GM12878 (cell line): Measurements from ENCODE around the gene PTP4A1. TPM values are rescaled to one million over a fixed set of nuclear protein-coding genes. Genes with fewer than 3 reads are reported as not detected.
A peak's percentile ranks its signal among the peaks of the same experiment; 100 is the strongest.

Experiments
- CREB1 ChIP-seq: IDR thresholded peaks from 2 replicates; pipeline ENCODE4 v1.6.1; 2012; ENCODE audit warnings: low read depth, mild to moderate bottlenecking, inconsistent platforms
- HCFC1 ChIP-seq: fragments of 150-350 bp; IDR thresholded peaks from 2 replicates; pipeline ENCODE4 v1.6.1; 2014; ENCODE audit warnings: low read length
- KDM1A ChIP-seq: fragments of 200-600 bp; sonication (generic); IDR thresholded peaks from 2 replicates; pipeline ENCODE4 v1.6.1; 2016; ENCODE audit warnings: borderline replicate concordance
- MEF2A ChIP-seq: IDR thresholded peaks from 2 replicates; pipeline ENCODE4 v1.6.1; 2011; ENCODE audit warnings: low read depth, mild to moderate bottlenecking, low read length, moderate library complexity; ENCODE audit not compliant: insufficient read depth
- MLLT1 ChIP-seq: fragments of 450-650 bp; IDR thresholded peaks from 2 replicates; pipeline ENCODE4 v1.6.1; 2016; ENCODE audit warnings: mild to moderate bottlenecking
- RAD51 ChIP-seq: fragments of 450-650 bp; IDR thresholded peaks from 2 replicates; pipeline ENCODE4 v1.6.1; 2016; ENCODE audit warnings: moderate library complexity, mild to moderate bottlenecking, inconsistent platforms
- ZSCAN29 ChIP-seq: fragments of 450-650 bp; IDR thresholded peaks from 2 replicates; pipeline ENCODE4 v1.6.1; 2017; ENCODE audit warnings: mild to moderate bottlenecking, moderate library complexity
- polyA plus RNA-seq, 11 experiments: library from polyadenylated mRNA; depleted of rRNA in 4 of 11; unstranded in 6 of 11; stranded (reverse) in 5 of 11; fragments of >200 nt; fragmentation: Nextera tagmentation in 4 of 11; fragmentation: Illumina TruSeq in 1 of 11; extraction: Ambion mirVana in 4 of 11; extraction: Trizol in 1 of 11; gene quantifications; 1 replicate in 1 of 11; 2 replicates in 10 of 11; pipeline versions ENCODE4 v1.2.1 to v1.2.3, GENCODE V29; 2011 to 2016; ENCODE audit warnings: inconsistent platforms in 2 of 11, missing spikeins in 2 of 11, low read depth in 1 of 11
- total RNA-seq, 4 experiments: library from RNA; depleted of rRNA in 3 of 4; stranded (reverse); fragments of >200 nt in 3 of 4; fragmentation: Illumina TruSeq in 1 of 4; extraction: Trizol in 1 of 4; gene quantifications; 2 replicates each; pipeline versions ENCODE4 v1.2.1 to v1.2.3, GENCODE V29; 2013 to 2021
- TF ChIP-seq, protein P1 (sequence below): fragments of 150-350 bp; IDR thresholded peaks from 2 replicates; pipeline ENCODE4 v1.6.1; 2016; ENCODE audit warnings: low read depth, low read length
- TF ChIP-seq, protein P2 (sequence below): fragments of 450-650 bp; formaldehyde crosslinking; IDR thresholded peaks from 2 replicates; pipeline ENCODE4 v1.4.0; 2020; ENCODE audit warnings: mild to moderate bottlenecking, moderate library complexity

PTP4A1 gene
- total and polyA plus RNA-seq, 10 of the 15 experiments (the other 5 are each of a cell fraction or from before 2014, with no cell fraction given): 8.5 to 190 (median 46.4) TPM; not detected in 2

DNA sequence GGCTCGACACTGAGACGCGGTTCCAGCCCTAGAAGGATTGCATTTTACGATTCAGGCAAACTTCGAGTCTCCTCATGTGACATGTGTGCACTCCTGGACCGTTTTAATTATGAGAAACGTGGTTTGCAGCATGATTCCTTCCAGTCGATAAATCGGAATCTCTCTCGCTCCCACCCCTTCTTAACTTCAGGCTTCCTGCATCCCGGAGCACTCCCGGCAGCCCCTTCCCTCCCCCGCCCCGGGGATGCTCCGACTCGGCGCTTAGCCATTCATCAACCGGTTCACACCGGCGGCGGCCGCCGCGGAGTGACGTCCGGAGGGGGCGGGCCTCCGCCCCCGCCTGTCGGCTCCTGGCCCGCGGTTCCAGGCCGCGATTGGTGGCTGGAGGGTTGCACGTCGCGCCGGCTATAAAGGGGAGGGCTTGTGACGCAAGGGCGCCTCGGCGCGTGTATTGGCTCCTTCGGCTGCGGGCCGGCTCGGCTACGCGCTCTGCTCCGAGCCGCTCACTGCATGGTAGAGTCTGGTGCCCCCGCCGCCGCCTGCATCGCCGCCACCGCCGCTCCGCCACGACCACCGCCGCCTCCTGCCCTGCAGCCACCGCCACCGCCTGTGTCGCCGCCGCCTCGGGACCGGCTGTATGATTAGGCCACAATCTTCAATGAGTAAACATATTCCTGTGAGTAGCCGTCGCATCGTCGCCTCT is at the start of gene PTP4A1, which contains the start of gene LOC128125822 (continued):
- TF ChIP-seq, protein P1, sequence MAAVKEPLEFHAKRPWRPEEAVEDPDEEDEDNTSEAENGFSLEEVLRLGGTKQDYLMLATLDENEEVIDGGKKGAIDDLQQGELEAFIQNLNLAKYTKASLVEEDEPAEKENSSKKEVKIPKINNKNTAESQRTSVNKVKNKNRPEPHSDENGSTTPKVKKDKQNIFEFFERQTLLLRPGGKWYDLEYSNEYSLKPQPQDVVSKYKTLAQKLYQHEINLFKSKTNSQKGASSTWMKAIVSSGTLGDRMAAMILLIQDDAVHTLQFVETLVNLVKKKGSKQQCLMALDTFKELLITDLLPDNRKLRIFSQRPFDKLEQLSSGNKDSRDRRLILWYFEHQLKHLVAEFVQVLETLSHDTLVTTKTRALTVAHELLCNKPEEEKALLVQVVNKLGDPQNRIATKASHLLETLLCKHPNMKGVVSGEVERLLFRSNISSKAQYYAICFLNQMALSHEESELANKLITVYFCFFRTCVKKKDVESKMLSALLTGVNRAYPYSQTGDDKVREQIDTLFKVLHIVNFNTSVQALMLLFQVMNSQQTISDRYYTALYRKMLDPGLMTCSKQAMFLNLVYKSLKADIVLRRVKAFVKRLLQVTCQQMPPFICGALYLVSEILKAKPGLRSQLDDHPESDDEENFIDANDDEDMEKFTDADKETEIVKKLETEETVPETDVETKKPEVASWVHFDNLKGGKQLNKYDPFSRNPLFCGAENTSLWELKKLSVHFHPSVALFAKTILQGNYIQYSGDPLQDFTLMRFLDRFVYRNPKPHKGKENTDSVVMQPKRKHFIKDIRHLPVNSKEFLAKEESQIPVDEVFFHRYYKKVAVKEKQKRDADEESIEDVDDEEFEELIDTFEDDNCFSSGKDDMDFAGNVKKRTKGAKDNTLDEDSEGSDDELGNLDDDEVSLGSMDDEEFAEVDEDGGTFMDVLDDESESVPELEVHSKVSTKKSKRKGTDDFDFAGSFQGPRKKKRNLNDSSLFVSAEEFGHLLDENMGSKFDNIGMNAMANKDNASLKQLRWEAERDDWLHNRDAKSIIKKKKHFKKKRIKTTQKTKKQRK: no peak
- TF ChIP-seq MEF2A (no peak), KDM1A (no peak), ZSCAN29 (0 out of 2 replicates have a peak, but pooled peaks have one; percentile 15), CREB1 (peak; percentile 95), MLLT1 (peak; percentile 1; the same call in 1 of the 2 replicates), HCFC1 (no peak; the same call in 1 of the 2 replicates), RAD51 (0 out of 2 replicates have a peak, but pooled peaks have one; percentile 19)
- TF ChIP-seq, protein P2, sequence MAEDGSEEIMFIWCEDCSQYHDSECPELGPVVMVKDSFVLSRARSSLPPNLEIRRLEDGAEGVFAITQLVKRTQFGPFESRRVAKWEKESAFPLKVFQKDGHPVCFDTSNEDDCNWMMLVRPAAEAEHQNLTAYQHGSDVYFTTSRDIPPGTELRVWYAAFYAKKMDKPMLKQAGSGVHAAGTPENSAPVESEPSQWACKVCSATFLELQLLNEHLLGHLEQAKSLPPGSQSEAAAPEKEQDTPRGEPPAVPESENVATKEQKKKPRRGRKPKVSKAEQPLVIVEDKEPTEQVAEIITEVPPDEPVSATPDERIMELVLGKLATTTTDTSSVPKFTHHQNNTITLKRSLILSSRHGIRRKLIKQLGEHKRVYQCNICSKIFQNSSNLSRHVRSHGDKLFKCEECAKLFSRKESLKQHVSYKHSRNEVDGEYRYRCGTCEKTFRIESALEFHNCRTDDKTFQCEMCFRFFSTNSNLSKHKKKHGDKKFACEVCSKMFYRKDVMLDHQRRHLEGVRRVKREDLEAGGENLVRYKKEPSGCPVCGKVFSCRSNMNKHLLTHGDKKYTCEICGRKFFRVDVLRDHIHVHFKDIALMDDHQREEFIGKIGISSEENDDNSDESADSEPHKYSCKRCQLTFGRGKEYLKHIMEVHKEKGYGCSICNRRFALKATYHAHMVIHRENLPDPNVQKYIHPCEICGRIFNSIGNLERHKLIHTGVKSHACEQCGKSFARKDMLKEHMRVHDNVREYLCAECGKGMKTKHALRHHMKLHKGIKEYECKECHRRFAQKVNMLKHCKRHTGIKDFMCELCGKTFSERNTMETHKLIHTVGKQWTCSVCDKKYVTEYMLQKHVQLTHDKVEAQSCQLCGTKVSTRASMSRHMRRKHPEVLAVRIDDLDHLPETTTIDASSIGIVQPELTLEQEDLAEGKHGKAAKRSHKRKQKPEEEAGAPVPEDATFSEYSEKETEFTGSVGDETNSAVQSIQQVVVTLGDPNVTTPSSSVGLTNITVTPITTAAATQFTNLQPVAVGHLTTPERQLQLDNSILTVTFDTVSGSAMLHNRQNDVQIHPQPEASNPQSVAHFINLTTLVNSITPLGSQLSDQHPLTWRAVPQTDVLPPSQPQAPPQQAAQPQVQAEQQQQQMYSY: no peak
